ENCODE measurements around the gene TTPAL.

TTPAL gene

GRCh38 chr20:44500221-44500620 is 24.5 kb downstream of the TTPAL start:
- H3K79me2 ChIP-seq = peaks cover 2% of the 10 kb centered on the region
- TF ChIP-seq CTCF (IDR thresholded peaks at IDR 0.05) = no peak
- H3K4me3 ChIP-seq (ENCODE audit: low read depth, low read length) = no peak overlapping the region
- H2AFZ ChIP-seq = no peak overlapping the region
- H3K36me3 ChIP-seq (ENCODE audit: control insufficient read depth, insufficient read depth, low read length) = no peaks in the 10 kb centered on the region
- no peaks in the 10 kb centered on the region for H3K9me3 ChIP-seq (ENCODE audit: control insufficient read depth, low read length)
- H3K27ac ChIP-seq = no peak overlapping the region
- no peak overlapping the region for H3K9ac ChIP-seq
- H3K4me1 ChIP-seq = no peaks in the 10 kb centered on the region
- no peaks in the 10 kb centered on the region for H3K27me3 ChIP-seq (ENCODE audit: control insufficient read depth, insufficient read depth, low read length)
- no peak overlapping the region for H3K4me2 ChIP-seq (ENCODE audit: low read length)

GRCh38 chr20:44501448-44501847 is 25.8 kb downstream of the TTPAL start:
- no peak overlapping the region for H3K9ac ChIP-seq
- no peak overlapping the region for H3K27ac ChIP-seq
- no peaks in the 10 kb centered on the region for H3K27me3 ChIP-seq (ENCODE audit: control insufficient read depth, insufficient read depth, low read length)
- no peaks in the 10 kb centered on the region for H3K36me3 ChIP-seq (ENCODE audit: control insufficient read depth, insufficient read depth, low read length)
- TF ChIP-seq CTCF (IDR thresholded peaks at IDR 0.05) = no peak
- no peaks in the 10 kb centered on the region for H3K9me3 ChIP-seq (ENCODE audit: control insufficient read depth, low read length)
- no peak overlapping the region for H2AFZ ChIP-seq
- no peaks in the 10 kb centered on the region for H3K4me1 ChIP-seq
- H3K4me2 ChIP-seq (ENCODE audit: low read length) = no peak overlapping the region
- H3K79me2 ChIP-seq = peaks cover 2% of the 10 kb centered on the region
- H3K4me3 ChIP-seq (ENCODE audit: low read depth, low read length) = no peak overlapping the region

GRCh38 chr20:44502968-44503367 is 27.3 kb downstream of the TTPAL start:
- Histone ChIP-seq H3K36me3 (ENCODE audit: control insufficient read depth, insufficient read depth, low read length) (no peaks in the 10 kb centered on the region), H3K4me1 (no peaks in the 10 kb centered on the region), H3K4me3 (ENCODE audit: low read depth, low read length) (no peak overlapping the region), H3K9ac (no peak overlapping the region), H3K79me2 (peaks cover 2% of the 10 kb centered on the region), H3K27ac (no peak overlapping the region), H3K9me3 (ENCODE audit: control insufficient read depth, low read length) (no peaks in the 10 kb centered on the region), H3K27me3 (ENCODE audit: control insufficient read depth, insufficient read depth, low read length) (no peaks in the 10 kb centered on the region), H2AFZ (no peak overlapping the region), H3K4me2 (ENCODE audit: low read length) (no peak overlapping the region)
- TF ChIP-seq CTCF (IDR thresholded peaks at IDR 0.05) = no peak

GRCh38 chr20:44504402-44505307 is 29.0 kb downstream of the TTPAL start:
- Histone ChIP-seq H3K27ac (no peak overlapping the region), H3K79me2 (peaks cover 2% of the 10 kb centered on the region), H2AFZ (no peak overlapping the region), H3K9me3 (ENCODE audit: control insufficient read depth, low read length) (no peaks in the 10 kb centered on the region), H3K36me3 (ENCODE audit: control insufficient read depth, insufficient read depth, low read length) (no peaks in the 10 kb centered on the region), H3K9ac (no peak overlapping the region), H3K4me1 (no peaks in the 10 kb centered on the region), H3K27me3 (ENCODE audit: control insufficient read depth, insufficient read depth, low read length) (no peaks in the 10 kb centered on the region), H3K4me2 (ENCODE audit: low read length) (no peak overlapping the region), H3K4me3 (ENCODE audit: low read depth, low read length) (no peak overlapping the region)
- TF ChIP-seq CTCF (IDR thresholded peaks at IDR 0.05) = no peak

GRCh38 chr20:44509762-44510161 is 34.1 kb downstream of the TTPAL start:
- Histone ChIP-seq H2AFZ (no peak overlapping the region), H3K27ac (no peak overlapping the region), H3K36me3 (ENCODE audit: control insufficient read depth, insufficient read depth, low read length) (no peaks in the 10 kb centered on the region), H3K79me2 (peaks cover 22% of the 10 kb centered on the region), H3K4me1 (no peaks in the 10 kb centered on the region), H3K27me3 (ENCODE audit: control insufficient read depth, insufficient read depth, low read length) (no peaks in the 10 kb centered on the region), H3K9ac (no peak overlapping the region), H3K4me2 (ENCODE audit: low read length) (no peak overlapping the region), H3K4me3 (ENCODE audit: low read depth, low read length) (no peak overlapping the region), H3K9me3 (ENCODE audit: control insufficient read depth, low read length) (no peaks in the 10 kb centered on the region)
- no peak for TF ChIP-seq CTCF (IDR thresholded peaks at IDR 0.05)

Measured in parathyroid adenoma (tissue), 2 donors.